Activated CD4-positive, alpha-beta T cell treated with anti-CD3 and anti-CD28 coated beads for 48 hours (primary cell): Measurements from ENCODE around the gene EEPD1.
"Not testable (repeated sequence)": the region's sequence is repeated elsewhere in the genome, so short reads cannot be mapped to it uniquely, and the experiment has no call there.

Experiments used
- DNase-seq: peaks from one replicate; pipeline ENCODE4 v3.0.0-alpha.2; 2020

Gene EEPD1

DNA sequence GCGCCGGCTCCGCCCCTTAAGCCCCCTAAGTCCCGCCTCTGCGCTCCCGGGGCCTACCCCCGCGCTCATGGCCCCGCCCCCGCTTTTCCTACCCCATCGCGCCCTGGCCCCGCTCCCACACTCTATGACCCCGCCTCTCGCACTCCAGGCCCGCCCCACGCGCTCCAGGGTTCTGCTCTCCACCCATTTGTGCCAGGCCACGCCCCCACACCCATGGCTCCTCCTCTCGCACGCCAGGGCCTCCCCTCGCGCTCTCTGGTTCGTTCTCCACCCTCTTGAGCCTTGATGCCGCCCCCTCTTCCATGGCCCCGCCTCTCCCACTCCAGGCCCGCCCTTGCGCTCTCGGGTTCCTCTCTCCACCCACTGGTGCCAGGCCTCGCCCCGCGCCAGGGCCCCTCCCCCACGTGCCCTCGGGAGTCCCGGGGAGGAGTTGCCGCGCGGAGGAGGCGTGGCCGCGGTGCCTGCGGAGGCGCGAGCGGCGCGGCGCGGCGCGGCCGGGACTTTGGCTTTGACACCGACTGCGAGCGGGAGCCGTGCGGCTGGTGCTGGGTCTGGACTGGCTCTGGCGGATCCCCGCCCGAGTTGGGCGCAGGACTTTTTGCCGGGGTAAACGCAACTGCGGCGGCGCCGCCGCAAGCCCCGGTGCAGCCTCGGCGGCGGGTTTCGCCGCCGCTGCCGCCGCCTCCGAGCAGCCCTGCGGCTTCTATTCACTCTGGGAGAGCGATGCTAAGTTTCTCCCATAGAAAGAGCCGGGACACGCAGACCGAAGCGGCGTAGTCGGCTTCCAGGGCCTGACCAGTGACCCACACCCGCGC lies at the start of gene EEPD1:
TSS of gene EEPD1 (plus strand) at position 499 of the 815 bp plus-strand sequence. CDS start 1,071 bp downstream, outside the sequence.
- DNase-seq = peak; percentile 100

DNA sequence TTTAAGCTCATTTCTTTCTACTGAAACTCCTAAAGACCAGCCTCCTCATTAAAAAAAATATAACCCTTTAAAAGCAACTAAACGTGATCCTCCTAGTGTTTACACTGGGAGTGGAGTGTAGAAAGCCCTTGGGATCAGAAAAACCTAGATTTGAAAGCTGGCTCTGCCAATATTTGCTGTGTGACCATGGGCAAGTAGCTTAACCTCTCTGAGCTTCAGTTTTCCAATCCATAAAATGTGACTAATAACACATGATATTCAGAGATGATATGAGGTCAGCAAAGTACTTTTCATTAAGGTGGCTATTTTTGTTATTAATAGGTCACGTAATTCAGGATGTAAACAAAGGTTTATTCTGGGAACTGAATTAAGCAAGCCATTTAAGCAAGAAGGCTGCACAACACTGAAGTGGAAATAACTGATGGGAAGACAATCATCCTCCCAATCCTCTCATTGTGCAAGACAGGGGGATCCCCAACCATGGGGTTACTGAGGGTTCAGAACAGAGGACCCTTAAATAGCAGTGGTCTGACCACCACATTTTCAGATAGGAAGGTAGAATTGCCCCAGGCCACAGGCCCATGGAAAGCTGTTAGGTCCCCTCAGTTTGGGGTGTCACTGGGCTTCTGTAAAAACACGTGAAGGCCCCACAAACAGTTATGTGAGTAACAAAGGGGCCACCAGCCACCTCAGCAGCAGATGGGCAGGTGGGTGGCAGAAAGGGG lies 49.1 kb upstream of the EEPD1 start:
- no peak for DNase-seq

DNA sequence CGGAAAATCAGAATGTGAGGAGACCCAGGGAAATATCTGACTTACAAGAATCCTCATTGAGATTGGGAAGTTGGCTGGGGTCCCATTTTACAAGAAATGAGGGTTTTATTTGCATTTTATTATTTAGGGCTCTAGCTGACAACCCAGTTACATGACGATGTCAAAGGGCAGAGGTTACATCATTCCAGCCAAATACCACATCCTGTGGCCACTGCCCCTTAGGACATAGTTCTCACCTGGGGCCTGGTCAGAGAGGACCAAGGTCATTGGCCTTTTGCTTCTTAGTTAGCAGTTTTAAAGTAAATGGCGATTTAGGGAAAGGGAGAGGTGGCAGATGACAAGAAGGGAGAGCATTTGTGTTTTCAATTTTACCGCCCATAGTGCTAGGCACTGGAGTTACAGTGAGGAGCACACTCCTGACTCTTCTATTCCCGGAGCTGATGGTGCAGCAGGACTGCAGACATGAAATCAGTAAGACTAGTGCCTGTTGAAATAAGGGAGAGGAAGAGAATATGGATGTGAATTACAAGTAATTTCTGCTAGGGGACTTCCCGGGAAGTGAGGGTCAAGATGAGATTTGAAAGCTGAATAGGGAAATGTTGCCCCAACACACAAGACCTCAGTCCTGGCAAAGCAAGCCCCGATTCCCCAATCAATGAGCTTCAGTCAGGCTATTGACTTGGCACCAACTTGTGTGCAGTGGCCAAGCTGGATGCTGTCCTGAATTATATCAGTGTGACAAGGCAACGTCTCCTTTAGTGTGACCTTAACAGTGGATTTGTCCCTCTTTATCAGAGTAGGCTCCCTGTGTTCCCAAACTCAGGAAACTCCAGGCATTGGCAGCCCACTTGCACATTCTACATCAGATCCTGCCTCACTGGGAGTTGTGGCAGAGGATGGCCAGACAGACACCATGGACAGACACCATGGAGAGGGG lies 45.8 kb upstream of the EEPD1 start:
- DNase-seq = not testable (repeated sequence)

DNA sequence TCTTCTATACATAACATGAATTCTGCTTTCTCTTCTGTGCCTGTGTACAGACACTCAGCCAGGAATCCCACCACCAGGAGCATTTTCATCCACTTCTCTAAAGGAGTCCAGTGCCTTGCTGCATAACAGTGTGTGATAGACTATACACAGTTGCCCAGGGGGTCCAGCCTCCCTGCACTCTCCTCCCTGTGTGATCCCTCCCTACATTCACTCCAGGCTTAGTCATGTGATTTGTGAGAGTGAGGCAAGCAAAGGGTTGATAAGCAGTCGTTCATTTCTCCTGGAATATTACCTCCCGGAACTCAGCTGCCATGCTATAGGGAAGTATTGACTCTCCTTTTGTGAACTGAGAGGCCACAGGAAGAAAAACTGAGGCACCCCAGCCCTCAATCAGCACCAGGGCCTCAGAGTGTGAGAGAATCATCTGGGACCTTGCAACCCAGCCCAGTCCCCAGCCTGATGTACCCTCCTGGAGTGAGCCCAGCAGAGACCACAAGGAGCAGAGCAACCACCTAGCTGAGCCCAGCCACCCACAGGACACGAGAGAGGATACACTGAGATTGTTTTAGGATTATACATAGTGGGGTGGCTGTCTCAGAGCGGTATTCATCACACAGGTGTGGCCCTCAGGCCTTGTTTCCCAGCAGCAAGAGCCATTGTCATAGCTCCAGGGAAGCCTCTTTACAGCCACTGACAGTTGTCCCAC lies 45.0 kb upstream of the EEPD1 start:
- no peak for DNase-seq

DNA sequence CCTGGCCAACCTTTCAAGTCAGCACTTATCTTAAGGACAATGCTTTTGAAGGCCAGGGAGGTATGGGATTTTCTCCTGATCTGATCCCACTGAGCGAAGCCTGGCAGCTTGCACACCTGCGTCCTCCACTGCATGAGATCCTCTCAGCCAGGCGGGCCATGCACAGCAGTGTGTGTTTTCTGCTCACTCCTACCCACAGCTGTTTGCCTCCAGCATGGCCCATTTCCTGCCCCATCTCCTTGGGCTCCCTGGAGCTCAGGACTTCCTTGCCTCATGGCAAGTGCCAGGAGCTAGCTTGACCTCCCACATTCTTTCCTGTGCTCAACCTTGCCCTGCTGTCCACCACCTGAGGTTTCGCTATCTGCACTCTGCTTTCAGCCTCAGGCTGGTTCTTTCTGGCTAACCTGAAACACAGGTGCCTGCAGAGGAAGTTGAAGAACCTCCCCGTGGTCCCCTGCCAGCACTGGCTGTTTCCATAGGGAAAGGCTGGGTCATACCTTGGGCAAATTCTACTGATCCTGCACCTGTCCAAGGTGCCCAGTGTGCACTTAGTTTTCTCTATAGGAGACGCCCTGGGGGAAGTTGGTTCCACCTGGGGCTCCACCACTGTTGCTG lies 43.9 kb upstream of the EEPD1 start:
- no peak for DNase-seq

DNA sequence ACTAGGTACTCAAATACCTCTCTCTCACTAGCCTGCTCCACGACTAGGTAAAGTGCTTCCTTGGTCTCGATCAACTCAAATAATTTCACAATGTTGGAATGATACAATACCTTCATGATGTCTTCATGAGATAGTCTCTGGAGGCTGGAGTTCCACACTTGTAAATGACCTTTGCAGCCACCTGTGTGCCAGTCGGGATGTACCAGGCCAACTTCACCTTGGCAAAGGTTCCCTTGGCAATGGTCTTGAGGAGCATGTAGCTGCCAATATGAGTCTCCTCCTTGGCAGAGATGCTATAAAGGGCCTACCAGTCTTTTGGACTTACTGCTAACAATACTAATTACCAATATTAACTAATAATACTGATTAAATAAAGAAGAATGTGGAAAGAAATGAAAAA lies 42.5 kb upstream of the EEPD1 start:
- DNase-seq = no peak

DNA sequence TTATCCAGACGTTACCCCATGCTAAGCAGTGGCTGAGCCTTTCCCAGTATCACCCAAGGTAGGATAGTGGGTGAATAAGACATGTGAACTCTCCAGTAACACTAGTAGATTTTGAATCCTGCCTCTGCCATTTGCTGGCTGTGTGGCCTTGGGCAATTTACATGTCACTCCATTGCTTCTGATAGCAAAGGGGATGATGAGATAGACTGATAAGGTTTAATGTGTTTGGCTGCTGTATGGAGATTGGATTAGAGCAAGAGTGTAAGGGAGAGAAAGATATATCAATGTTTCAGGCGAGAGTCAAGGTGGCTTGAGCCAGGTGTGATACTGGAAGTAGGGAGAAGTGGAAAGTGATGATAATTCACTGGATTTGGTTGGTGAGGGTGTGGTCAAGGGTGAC lies 40.1 kb upstream of the EEPD1 start:
- DNase-seq = no peak

DNA sequence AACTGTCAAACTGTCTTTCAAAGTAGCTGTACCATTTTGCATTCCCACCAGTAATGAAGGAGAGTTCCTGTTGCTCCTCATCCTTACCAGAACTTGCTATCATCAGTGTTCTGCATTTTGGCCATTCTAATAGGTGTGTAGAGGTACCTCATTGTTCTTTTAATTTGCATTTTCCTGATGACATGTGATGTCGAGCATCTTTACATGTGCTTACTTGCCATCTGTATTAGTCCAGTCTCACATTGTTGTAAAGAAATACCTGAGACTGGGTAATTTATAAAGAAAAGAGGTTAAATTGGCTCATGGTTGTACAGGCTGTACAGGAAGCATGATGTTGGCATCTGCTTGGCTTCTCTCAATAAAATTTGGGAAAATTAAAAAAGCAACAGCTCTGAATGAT lies 38.7 kb upstream of the EEPD1 start:
- DNase-seq = no peak

DNA sequence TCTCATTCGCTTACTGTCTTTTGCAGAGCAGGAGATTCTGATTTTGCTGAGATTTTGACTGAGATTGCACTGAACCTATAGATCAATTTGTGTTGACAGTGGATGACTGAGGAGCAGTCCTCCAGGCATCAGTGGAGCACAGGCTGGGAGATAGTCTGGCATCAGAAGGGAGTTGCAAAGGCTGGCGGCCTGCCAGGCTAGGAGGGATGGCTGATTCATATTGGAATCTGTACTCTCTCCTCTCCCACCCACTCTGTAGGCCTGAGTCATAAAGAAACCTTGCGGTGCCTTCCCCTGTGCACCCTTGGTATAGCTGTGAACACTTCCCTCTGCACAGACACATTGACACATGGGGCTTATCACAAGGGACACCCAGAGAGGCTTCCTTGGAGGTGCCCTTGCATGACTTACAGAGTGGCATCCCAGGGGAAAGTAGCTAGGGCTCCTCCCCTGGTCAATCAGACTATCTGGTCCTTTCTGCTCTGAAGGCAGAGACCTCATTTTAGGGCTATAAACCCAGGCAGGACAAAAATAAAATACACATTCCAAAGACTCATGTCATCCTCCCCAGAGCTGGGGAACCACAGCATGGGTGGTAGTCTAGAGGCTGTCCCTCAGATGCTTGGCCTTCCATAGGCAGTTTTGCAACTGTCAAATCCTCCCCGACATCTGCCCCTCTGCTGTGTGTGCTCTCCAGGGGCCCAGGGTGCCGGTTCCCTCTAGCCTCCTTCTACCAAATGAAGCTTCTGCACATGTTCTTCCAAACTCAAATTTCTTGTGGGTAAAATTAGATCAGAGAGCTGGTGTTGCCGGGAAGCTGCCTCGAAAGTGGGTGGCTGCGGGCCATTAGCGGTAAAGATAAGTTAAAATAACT lies 37.4 kb upstream of the EEPD1 start:
- peak; percentile 93 for DNase-seq

DNA sequence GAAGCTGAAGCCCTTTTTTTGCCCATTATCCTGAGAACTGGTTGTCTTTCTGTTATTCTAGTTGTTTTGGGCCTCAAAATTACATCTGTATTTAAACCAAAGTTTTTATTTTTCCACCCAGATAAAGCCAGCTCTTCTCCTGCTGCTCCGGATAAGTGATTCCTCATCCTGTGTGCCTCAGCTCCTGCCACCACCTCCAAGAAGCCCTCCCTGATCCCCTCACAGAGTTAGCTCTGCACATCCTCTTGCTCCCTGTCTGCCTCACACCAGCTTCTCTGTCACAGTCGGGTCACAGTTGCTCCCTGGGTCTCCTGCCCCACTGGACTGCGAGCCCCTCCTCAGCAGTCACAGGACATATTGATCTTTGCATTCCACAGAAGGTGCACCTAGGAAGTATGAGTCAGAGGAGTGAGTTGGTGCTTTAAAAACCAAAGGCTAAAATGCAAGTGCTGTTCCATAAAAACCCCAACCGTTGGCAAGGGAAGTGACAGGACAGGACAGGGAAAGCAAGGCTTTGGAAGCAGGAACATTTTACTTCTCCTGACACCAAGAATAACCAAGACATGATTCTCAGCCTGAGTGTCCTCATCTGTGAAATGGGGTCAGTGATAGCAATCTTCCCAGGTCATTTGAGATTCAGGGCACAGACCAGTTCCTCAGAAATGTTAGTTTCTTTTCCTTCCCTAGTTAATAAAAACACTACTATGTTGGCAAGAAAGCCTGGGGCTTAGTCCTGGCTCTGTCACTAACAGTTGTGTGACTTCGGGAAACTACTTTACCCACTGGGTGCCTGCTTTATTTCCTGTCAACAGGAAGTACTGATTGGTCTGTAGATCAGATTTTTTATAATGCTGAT lies 36.5 kb upstream of the EEPD1 start:
- DNase-seq = no peak

DNA sequence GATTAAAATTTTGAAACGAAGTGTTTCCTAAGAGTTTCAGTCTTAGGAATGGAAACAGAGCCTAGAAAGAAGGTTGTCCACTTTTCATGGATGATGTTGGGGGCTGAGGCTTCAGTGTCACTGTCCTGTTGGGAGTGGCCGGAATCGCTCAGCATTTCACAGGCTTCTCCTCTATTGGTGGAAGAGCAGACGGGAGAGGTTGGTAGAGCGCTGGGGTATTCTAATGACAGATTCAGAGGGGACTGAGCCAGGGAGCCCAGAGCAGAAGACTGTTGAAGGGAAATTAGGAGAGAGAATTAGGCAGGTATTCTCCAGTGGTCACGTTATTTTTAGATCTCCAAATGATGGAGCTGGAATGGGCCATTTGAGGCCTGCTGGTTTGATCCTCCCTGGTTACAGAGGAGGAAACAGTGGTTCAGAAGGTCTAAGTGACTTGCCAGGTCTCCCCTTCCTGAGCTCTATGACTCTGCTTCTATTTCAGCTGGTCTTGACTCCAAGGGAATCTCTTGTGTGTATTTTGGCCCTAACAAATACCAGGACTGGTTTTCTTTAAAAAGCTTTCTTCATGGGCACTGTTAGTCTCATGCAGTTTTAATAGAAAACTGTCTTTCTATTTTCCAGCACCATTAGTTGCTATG lies 35.7 kb upstream of the EEPD1 start:
- DNase-seq = no peak

DNA sequence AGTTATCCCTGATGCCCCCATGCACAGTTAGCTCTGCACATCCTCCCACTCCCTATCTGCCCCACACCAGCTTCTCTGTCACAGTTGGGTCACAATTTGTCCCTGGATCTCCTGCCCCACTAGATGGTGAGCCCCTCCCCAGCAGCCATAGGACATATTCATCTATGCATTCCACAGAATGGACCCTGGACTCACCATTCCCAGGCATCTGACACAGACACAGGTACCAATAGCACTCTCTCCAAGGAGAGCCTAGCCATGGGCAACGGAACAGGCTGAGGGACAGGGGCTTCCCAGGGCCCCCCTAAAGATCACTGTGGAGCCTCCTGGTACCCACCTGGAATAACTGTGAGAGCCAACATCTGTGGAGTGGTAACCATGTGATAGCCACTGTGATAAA lies 34.7 kb upstream of the EEPD1 start:
- DNase-seq = no peak

DNA sequence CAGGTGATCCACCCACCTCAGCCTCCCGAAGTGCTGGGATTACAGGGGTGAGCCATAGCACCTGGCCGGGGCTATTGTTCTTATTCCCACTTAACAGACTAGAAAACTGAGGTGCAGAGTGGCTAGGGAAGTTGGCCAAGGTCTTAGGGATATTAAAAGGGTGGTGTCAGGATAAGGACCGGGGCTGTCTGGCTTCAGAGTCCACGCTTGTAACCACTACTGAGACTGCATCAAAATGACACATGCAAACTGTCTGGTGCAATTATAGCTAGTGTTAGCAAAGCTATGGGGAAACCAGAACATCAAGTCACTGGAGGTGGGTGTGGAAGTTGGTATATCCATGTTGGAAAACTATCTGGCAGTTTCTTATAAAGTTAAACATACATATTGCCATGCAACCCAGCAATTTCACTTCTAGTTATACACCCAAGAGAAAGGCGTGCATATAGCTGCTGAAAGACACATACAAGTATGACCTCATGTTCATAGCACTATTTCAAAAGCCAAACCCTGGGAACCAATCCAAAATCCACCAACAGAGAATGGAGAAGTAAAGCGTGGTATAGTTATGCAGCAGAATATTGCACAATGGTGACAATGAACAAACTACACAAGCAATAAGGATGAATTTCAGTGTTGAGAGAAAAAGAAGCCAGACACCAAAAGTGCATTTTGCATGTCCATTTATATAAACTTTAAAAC lies 33.9 kb upstream of the EEPD1 start:
- no peak for DNase-seq

DNA sequence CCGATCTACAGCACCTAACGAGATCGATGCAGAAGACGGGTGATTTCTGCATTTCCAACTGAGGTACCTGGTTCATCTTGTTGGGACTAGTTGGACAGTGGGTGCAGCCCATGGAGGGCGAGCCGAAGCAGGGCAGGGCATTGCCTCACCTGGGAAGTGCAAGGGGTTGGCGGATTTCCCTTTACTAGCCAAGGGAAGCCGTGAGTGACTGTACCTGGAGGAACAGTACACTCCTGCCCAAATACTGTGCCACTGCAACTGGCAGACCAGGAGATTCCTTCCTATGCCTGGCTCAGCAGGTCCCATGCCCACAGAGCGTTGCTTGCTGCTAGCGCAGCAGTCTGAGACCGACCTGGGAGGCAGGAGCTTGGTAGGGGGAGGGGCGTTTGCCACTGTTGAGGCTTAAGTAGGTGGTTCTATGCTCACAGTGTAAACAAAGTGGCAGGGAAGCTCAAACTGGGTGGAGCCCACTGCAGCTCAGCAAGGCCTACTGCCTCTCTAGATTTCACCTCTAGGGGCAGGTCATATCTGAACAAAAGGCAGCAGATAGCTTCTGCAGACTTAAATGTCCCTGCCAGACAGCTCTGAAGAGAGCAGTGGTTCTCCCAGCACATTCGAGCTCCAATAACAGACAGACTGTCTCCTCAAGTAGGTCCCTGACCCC lies 32.9 kb upstream of the EEPD1 start:
- not testable (repeated sequence) for DNase-seq

DNA sequence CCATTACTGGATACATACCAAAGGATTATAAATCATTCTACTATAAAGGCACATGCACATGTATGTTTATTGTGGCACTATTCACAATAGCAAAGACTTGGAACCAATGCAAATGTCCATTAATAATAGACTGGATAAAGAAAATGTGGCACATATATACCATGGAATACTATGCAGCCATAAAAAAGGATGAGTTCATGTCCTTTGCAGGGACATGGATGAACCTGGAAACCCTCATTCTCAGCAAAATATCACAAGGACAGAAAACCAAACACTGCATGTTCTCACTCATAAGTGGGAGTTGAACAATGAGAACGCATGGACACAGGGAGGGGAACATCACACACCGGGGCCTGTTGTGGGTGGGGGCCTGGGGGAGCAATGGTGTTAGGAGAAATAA lies 27.4 kb upstream of the EEPD1 start:
- DNase-seq = not testable (repeated sequence)

DNA sequence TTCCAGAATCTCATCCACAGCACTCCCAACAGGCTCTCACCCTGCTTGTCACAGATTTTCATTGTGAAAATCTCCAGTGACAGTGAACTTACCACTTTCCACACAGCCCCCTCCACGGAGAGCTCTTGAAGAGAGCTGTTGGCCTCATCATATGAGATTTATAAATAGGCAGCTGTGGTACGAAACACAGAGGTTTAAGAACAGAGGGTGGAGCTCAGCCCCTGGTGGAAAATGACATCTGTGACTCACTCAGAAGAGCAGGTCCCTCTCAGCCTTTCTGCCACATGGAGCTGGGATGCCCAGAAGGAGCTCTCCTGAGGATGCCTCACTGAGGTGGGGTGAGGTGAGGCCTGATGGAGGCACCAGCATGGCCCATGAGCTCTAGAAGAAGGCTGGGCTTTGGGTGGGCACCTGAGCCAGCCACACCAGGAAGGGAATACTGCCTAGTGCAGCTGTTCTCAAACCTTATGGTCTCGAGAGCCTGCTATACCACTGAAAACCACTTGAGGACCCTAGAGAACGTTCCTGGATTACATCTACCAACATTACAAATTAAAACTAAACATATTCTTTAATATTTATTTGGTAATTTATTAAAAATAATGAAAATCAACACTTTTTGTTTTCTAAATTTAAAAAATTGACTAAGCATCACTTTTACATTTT lies 25.8 kb upstream of the EEPD1 start:
- no peak for DNase-seq

DNA sequence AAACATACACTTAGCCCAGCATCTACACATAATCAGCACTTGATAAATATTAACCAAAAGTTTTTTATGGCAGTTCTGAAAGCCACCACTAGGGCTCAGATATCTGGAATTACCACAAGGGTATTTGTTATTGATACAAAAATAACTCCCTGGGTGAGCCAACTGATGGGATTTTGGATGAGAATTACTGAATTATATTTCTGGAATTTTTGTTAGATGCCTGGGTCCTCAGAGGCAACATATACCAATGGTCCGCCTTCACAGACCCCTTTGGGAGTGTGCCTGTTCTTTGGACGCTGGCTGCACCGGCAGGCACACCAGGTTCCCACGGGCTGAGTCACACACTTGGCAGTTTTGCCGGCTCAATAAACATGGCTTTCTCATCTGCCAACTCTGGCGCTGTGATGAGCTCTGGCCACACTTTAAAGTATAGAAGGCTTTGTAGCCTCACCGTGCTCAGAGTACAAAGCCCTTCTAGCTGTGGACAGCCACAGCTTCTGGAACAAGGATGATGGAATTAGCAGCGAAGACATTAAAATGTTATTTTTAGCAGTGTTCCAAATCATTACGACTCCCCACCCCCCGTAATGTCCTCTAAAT lies 24.5 kb upstream of the EEPD1 start:
- DNase-seq = no peak
